C4-2B (cell line): ENCODE data around the gene MTMR11.

ENCODE experiments used
- ZFX ChIP-seq: fragments of 450-650 bp; IDR thresholded peaks from 2 replicates; pipeline ENCODE4 v1.6.1; 2017
- TF ChIP-seq, protein P1 (sequence below): fragments of 450-650 bp; conservative IDR thresholded peaks from 2 replicates; pipeline ENCODE4 v1.5.1; 2017; ENCODE audit warnings: mild to moderate bottlenecking

DNA sequence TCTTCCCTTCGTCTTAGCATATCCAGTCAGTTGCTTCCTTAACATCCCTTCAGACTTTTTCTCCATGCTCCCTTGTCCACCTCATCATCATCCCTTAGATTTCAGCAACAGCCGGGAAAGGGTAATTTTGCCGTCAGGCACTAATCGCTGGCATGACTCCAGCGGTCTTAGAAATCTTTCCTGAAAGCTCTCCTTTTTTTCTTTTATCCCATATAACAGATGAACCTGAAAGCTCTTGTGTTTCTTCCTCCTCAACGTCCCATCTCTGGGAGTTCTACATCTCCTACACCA lies 47.7 kb downstream of the MTMR11 start:
- TF ChIP-seq, protein P1, sequence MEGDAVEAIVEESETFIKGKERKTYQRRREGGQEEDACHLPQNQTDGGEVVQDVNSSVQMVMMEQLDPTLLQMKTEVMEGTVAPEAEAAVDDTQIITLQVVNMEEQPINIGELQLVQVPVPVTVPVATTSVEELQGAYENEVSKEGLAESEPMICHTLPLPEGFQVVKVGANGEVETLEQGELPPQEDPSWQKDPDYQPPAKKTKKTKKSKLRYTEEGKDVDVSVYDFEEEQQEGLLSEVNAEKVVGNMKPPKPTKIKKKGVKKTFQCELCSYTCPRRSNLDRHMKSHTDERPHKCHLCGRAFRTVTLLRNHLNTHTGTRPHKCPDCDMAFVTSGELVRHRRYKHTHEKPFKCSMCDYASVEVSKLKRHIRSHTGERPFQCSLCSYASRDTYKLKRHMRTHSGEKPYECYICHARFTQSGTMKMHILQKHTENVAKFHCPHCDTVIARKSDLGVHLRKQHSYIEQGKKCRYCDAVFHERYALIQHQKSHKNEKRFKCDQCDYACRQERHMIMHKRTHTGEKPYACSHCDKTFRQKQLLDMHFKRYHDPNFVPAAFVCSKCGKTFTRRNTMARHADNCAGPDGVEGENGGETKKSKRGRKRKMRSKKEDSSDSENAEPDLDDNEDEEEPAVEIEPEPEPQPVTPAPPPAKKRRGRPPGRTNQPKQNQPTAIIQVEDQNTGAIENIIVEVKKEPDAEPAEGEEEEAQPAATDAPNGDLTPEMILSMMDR = no peak
- TF ChIP-seq ZFX = no peak
